Measurements from ENCODE around the gene PDE9A.

The PDE9A gene

GRCh38 chr21:42651515-42652401, 1.7 kb upstream of the PDE9A start:
- Mint-ChIP-seq H3K9me3 (no peaks in the 10 kb centered on the region), H3K36me3 (ENCODE audit: low read depth) (no peaks in the 10 kb centered on the region), H3K4me3 (peak overlapping the region; percentile 47), H3K27ac (no peak overlapping the region), H3K27me3 (ENCODE audit: low read depth) (peaks cover 39% of the 10 kb centered on the region), H3K4me1 (ENCODE audit: low read depth) (peaks cover 14% of the 10 kb centered on the region)
- DNase-seq (ENCODE audit: low spot score): no peak

GRCh38 chr21:42652527-42653230, 742 bp upstream of the PDE9A start:
- peaks cover 14% of the 10 kb centered on the region for H3K4me1 Mint-ChIP-seq (ENCODE audit: low read depth)
- H3K9me3 Mint-ChIP-seq: no peaks in the 10 kb centered on the region
- no peak for DNase-seq (ENCODE audit: low spot score)
- H3K27me3 Mint-ChIP-seq (ENCODE audit: low read depth): peaks cover 39% of the 10 kb centered on the region
- H3K27ac Mint-ChIP-seq: no peak overlapping the region
- H3K36me3 Mint-ChIP-seq (ENCODE audit: low read depth): no peaks in the 10 kb centered on the region
- H3K4me3 Mint-ChIP-seq: peak overlapping the region; percentile 79

- no peak for DNase-seq (ENCODE audit: low spot score)
- peak overlapping the region; percentile 54 for H3K4me3 Mint-ChIP-seq
- peaks cover 35% of the 10 kb centered on the region for H3K27me3 Mint-ChIP-seq (ENCODE audit: low read depth)
- H3K36me3 Mint-ChIP-seq (ENCODE audit: low read depth): no peaks in the 10 kb centered on the region
- H3K9me3 Mint-ChIP-seq: no peaks in the 10 kb centered on the region
- peaks cover 14% of the 10 kb centered on the region for H3K4me1 Mint-ChIP-seq (ENCODE audit: low read depth)
- H3K27ac Mint-ChIP-seq: no peak overlapping the region
Observed at GRCh38 chr21:42654179-42654912, 925 bp downstream of the PDE9A start.

- no peak for DNase-seq (ENCODE audit: low spot score)
- Mint-ChIP-seq H3K27ac (no peak overlapping the region), H3K4me3 (peak overlapping the region; percentile 54), H3K36me3 (ENCODE audit: low read depth) (no peaks in the 10 kb centered on the region), H3K27me3 (ENCODE audit: low read depth) (peaks cover 35% of the 10 kb centered on the region), H3K9me3 (no peaks in the 10 kb centered on the region), H3K4me1 (ENCODE audit: low read depth) (peaks cover 14% of the 10 kb centered on the region)
Observed at GRCh38 chr21:42654913-42655795, 1.7 kb downstream of the PDE9A start.

- Mint-ChIP-seq H3K9me3 (no peaks in the 10 kb centered on the region), H3K4me1 (ENCODE audit: low read depth) (peaks cover 14% of the 10 kb centered on the region), H3K36me3 (ENCODE audit: low read depth) (no peaks in the 10 kb centered on the region), H3K27ac (no peak overlapping the region), H3K4me3 (peak overlapping the region; percentile 34), H3K27me3 (ENCODE audit: low read depth) (peaks cover 35% of the 10 kb centered on the region)
- DNase-seq (ENCODE audit: low spot score): no peak
Observed at GRCh38 chr21:42655796-42656770, 2.7 kb downstream of the PDE9A start.

- no peaks in the 10 kb centered on the region for H3K36me3 Mint-ChIP-seq (ENCODE audit: low read depth)
- no peak overlapping the region for H3K27ac Mint-ChIP-seq
- H3K27me3 Mint-ChIP-seq (ENCODE audit: low read depth): peaks cover 28% of the 10 kb centered on the region
- H3K4me1 Mint-ChIP-seq (ENCODE audit: low read depth): peaks cover 14% of the 10 kb centered on the region
- no peak overlapping the region for H3K4me3 Mint-ChIP-seq
- H3K9me3 Mint-ChIP-seq: no peaks in the 10 kb centered on the region
- no peak for DNase-seq (ENCODE audit: low spot score)
Observed at GRCh38 chr21:42656872-42657271, 3.5 kb downstream of the PDE9A start.

- peaks cover 14% of the 10 kb centered on the region for H3K4me1 Mint-ChIP-seq (ENCODE audit: low read depth)
- peaks cover 19% of the 10 kb centered on the region for H3K27me3 Mint-ChIP-seq (ENCODE audit: low read depth)
- no peak overlapping the region for H3K4me3 Mint-ChIP-seq
- DNase-seq (ENCODE audit: low spot score): no peak
- no peaks in the 10 kb centered on the region for H3K9me3 Mint-ChIP-seq
- no peak overlapping the region for H3K27ac Mint-ChIP-seq
- no peaks in the 10 kb centered on the region for H3K36me3 Mint-ChIP-seq (ENCODE audit: low read depth)
Observed at GRCh38 chr21:42657676-42658319, 4.4 kb downstream of the PDE9A start.

- H3K36me3 Mint-ChIP-seq (ENCODE audit: low read depth): no peaks in the 10 kb centered on the region
- H3K27ac Mint-ChIP-seq: no peak overlapping the region
- H3K4me3 Mint-ChIP-seq: no peak overlapping the region
Observed at GRCh38 chr21:42658320-42659105, 5.1 kb downstream of the PDE9A start.

GRCh38 chr21:42659416-42660117, 6.1 kb downstream of the PDE9A start:
- H3K36me3 Mint-ChIP-seq (ENCODE audit: low read depth): no peaks in the 10 kb centered on the region
- H3K4me1 Mint-ChIP-seq (ENCODE audit: low read depth): peaks cover 8% of the 10 kb centered on the region
- no peak for DNase-seq (ENCODE audit: low spot score)
- H3K27ac Mint-ChIP-seq: no peak overlapping the region
- H3K4me3 Mint-ChIP-seq: no peak overlapping the region
- H3K27me3 Mint-ChIP-seq (ENCODE audit: low read depth): peaks cover 12% of the 10 kb centered on the region
- H3K9me3 Mint-ChIP-seq: no peaks in the 10 kb centered on the region

More at GRCh38 chr21:42658320-42659105, 5.1 kb downstream of the PDE9A start:
- H3K4me1 Mint-ChIP-seq (ENCODE audit: low read depth): peaks cover 10% of the 10 kb centered on the region
- DNase-seq (ENCODE audit: low spot score): no peak
- H3K9me3 Mint-ChIP-seq: no peaks in the 10 kb centered on the region
- peaks cover 16% of the 10 kb centered on the region for H3K27me3 Mint-ChIP-seq (ENCODE audit: low read depth)

GRCh38 chr21:42660118-42660470, 6.7 kb downstream of the PDE9A start:
- Mint-ChIP-seq H3K9me3 (no peaks in the 10 kb centered on the region), H3K4me3 (no peak overlapping the region), H3K36me3 (ENCODE audit: low read depth) (no peaks in the 10 kb centered on the region), H3K4me1 (ENCODE audit: low read depth) (peaks cover 6% of the 10 kb centered on the region), H3K27me3 (ENCODE audit: low read depth) (peaks cover 7% of the 10 kb centered on the region), H3K27ac (no peak overlapping the region)
- DNase-seq (ENCODE audit: low spot score): no peak

- Mint-ChIP-seq H3K27ac (no peak overlapping the region), H3K36me3 (ENCODE audit: low read depth) (no peaks in the 10 kb centered on the region)
Observed at GRCh38 chr21:42661688-42662429, 8.4 kb downstream of the PDE9A start.

More at GRCh38 chr21:42661688-42662429, 8.4 kb downstream of the PDE9A start:
- Mint-ChIP-seq H3K4me1 (ENCODE audit: low read depth) (peaks cover 2% of the 10 kb centered on the region), H3K9me3 (no peaks in the 10 kb centered on the region), H3K27me3 (ENCODE audit: low read depth) (no peaks in the 10 kb centered on the region), H3K4me3 (no peak overlapping the region)
- DNase-seq (ENCODE audit: low spot score): no peak

Data from T-helper 2 cell treated with Interferon-gamma antibody and Interleukin-4, amounts not matched to agents 5 μg/mL and 100 μg/mL, for 36 hours (primary cell).